ENCODE data around the gene PPP4R1.

Gene PPP4R1

DNA sequence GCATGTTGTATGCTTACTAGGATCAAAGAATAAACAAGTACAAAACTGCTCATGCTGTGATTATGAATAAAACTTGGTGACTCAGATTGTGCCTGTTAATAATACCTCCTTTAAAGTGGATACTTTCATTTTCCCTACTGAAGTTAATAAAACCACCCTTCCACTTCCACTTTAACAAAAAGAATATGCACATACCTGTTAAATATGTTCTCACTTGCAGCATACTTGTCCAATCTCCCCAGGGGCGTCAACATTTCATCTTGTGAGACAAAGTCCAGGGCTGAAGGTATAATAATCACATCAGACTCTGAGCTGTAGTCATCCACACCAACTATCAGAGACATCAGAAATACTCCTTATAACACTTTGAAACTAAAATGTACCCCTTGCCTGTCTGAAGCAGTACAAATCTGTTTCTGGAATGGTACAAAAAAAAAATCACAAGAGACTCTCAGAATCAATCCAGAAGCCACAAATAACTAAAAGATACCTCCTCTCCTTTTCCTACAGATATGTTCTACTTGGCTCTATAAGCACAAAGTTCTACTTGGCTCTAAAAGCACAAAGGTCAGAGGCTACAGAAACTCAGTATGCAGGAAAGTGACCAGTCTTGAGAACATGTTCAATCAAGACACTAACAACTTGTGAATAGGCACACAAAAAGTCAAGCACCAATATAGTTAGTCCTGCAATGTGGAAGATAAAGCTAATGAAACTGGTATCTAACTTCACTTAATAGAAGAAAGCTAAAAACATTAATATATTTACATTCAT is 19.3 kb downstream of the PPP4R1 start:
- ATAC-seq = peak; percentile 75 to 90

DNA sequence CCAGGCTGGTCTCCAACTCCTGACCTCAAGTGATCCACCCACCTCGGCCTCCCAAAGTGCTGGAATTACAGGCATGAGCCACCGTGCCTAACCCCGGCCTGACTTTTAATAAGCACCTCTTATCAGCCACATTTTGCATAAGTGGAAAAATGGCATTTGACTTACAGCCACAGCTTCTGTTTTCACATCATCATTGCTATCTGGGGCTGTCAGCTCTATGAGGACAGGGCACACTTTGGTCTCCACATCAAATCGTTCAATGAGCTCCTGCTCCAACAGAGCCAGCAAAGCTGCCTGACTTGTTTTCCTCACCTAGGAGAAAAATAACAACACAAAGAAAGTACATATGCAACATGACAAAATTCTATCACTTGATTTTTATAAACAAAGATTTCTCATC is 26.4 kb downstream of the PPP4R1 start:
- ATAC-seq = no peak

GRCh38 chr18:9586814-9587213 is 27.5 kb downstream of the PPP4R1 start:
- no peak for ATAC-seq

DNA sequence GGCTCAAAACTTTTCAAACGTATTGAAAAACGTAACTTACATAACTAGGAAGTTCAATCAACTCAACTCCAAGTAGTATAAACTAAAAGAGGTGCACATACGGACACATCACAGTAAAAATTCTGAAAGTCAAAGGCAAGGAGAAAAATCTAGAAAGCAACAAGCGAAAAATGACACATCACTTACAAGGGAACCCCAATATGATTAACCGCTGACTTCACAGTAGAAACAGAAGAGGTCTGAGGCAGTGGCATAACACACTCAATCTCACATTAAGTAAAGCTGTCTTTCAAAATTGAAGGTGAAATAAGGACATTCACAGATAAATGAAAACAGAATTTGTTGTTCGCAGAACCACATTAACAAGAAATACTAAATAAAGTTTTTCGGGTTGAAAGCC is 32.7 kb downstream of the PPP4R1 start:
- ATAC-seq = no peak

DNA sequence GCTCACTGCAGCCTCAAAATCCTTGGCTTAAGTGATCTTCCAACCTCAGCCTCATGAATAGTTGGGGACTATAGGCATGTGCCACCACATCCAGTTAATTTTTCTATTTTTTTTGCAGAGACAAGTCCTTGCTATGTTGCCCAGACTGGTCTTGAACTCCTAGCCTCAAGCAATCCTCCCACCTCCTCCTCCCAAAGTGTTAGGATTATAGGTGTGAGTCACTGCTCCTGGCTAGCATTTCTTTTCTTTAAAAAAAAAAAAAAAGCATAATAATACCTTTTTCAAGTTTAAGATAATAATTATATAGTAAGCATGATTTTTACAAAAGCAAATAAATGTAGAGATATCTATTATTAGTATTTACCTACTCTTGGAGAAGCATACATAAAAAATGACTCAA is 36.1 kb downstream of the PPP4R1 start:
- no peak for ATAC-seq

- ATAC-seq = no peak
These were observed 37.0 kb downstream of the PPP4R1 start for GRCh38 chr18:9577361-9577760.

DNA sequence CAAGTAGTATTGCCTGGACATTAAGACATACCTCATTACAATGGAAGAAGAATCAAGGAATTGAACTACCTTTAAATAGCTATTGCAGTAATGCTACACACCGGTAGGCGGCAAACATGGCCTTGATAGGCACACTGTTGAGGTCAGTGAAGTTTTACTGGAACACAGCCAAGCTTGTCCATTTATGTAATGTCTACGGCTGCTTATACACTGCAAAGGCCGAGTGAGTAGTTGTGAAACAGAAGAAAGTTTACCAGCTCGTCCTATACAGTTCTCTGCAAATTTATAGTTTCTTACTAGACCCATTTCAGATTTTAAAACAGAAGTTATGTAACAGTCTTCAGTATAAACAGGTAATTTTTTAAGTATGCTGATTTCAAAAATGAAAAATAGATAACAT is 38.8 kb downstream of the PPP4R1 start:
- no peak for ATAC-seq

DNA sequence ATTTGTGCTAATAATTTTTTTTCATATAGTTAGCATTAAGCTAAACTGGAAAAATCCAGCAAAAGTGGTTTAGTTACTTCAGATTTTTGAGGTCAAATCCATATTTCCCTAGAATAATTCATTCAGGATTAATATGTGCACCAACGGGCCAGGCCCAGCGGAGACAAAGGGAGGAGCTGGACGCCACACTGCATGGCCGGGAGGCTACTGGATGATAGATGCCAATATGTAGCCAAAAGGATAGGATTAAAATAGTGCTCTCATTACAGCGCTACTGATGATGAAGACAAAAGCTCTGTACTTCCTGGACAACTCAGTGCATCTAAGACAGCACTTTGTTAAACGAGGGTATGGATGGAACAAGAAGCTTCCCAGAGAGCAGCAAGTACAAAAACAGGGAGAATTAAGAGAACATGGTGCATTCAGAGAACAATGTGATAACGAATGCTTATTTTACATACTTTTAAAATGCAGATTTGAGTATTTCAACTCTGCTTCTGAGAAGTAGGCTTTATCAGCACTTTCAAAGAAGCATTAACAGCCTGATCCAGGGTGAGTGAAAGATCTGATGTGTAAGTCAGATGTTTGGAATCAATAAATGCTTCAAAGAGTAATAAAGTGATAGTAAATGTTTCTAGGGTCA is 39.8 kb downstream of the PPP4R1 start:
- ATAC-seq = no peak

DNA sequence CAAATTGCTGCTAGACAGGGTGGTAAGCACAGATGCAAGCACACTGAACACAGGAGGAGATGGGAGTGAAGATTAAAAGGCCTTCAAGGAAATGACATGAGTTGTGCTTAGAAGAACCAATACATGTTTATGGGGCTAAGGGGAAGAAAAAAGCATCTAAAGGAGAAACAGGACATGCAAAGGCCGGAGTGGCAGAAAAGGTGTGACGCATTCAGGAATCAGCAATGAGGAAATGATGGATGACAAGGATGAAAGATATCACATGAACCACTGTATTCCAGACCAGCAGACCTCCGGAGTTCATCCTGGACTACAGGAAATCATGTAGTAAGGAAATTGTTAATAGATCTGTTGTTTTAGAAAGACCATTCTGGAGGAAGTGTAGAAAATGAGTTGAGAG is 42.8 kb downstream of the PPP4R1 start:
- ATAC-seq = no peak

DNA sequence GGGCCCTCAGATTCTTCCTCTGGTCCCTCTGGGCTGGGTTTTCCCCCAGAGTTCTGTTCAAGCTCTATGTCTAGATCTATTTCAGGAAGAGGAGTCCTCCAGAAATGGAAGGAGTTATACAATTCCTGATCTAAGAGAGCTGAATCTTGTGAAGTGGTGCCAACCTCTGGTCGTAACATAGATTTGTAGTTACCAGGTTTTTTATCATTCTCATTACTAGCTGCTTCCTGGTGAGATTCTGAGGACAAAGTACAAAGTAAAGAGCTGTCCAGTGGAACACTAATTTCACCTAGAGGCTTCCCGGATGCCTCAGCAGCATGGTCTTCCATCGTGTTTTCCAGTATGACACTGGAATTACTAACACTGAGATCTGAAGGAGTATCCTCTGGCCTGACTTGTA is 44.1 kb downstream of the PPP4R1 start:
- ATAC-seq = no peak

- no peak for ATAC-seq
These were observed 45.2 kb downstream of the PPP4R1 start for GRCh38 chr18:9569178-9569577.

DNA sequence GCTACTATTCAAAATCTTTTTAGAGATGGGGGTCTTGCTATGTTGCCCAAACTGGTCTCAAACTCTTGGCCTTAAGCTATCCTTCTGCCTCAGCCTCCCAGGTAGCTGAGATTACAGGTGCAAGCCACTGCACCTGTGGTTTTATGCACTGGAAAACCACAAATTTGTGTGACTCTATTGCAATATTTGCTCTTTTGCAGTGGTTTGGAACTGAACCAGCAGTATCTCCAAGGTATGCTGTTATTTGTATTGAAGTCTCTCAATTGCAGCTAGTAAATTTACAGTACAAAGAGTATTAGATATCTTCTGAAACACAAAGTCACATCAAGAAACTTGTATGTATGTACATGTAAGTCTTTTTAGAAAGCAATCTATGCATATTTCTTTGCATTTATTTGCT is 46.2 kb downstream of the PPP4R1 start:
- ATAC-seq = no peak

DNA sequence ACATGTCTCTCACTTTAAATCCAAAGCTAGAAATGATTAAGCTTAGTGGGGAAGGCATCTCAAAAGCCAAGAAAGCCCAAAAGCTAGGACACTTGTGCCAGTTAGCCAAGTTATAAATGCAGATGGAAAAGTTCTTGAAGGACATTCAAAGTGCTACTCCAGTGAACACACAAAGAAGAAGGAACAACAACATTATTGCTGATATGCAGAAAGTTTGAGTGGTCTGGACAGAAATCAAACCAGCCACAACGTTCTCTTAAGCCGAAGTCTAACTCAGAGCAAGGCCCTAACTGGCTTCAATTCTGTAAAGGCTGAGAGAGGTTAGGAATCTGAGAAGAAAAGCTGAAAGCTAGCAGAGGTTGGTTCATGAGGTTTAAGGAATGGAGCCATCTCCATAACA is 49.0 kb downstream of the PPP4R1 start:
- ATAC-seq = no peak

DNA sequence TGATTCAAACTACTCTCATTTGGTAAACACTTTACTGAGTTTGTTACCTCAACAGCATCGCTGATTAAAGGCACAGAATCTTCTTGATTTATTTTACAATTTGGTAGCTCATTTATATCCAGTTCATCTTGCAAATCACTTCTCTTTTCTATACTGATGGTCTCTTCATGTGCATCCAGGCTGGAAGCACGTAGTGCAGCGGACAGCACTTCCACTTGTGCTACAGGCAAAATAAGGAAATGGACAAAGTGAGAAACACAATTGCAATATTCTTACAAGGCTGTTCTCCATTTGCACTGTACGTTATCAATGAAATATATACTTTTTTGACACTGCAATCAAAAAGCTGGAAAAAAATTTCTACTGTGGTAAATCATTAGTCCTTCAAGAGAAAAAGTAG is 51.0 kb downstream of the PPP4R1 start:
- no peak for ATAC-seq

GRCh38 chr18:9562584-9562983 is 51.8 kb downstream of the PPP4R1 start:
- ATAC-seq = no peak

DNA sequence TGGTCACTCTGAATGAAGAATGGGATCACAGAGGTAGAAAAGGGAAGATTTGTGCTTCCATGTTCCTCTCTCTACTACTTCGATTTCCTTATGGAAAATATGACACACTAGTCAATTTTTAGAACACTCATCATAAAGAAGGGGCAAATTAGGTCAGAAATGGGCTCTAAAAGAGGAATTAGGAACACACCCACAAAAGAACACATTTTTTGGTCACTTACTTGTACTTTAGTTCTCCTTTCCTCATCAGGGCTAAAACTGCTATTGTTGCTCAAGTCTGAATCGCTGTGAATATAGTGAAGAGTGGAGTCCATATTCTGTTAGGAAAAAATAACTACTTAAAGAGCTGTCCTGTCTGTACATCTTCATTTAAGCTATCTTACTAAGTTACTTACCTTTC is 52.6 kb downstream of the PPP4R1 start:
- ATAC-seq = no peak

DNA sequence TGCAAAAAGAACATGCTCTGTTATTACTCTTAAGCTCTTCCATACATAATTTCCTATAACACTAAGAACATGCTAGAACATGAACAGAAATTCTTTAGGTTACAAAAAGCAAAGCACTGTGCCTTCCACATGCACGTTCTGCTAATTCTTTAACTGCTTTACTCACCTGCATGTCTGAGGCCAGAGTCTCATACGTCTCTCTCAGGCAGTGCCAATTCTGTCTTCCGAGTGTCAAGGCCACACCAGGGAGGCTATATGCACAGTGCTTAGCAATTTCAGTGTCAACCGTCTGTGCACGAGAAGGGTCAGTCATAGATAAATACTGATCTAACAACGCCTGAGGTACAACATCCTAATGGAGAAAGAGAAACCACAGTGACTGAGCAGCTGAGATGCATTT is 55.1 kb downstream of the PPP4R1 start:
- no peak for ATAC-seq

- ATAC-seq = no peak
These were observed 55.8 kb downstream of the PPP4R1 start for GRCh38 chr18:9558387-9559064.

DNA sequence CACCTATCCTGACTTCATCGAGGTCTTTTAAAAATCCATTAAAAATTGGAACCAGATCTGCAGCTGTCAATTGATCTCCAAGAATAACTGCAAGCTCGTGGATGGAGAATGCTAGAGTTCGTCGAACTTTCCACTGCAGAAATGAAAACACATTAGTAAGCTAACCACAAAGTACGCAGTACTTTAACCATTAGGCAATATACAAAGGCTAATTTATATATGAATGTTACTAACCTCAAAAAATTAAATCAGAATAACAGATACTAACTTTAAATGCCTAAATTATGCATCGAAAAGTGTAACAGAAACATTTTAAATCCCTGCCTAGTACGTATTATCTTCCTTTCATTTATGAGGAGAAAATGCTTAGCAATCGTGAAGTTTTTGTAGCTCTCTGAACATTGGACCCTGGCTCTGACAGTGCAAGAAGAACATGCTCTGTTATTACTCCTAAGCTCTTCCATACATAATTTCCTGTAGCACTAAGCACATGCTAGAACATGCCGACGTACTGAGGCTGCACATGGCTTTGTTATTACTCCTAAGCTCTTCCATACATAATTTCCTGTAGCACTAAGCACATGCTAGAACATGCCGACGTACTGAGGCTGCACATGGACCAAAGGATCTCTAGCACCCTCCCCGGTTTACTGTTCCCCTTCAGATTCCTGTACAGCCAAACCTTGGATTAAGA is 57.0 kb downstream of the PPP4R1 start:
- no peak for ATAC-seq

GRCh38 chr18:9552616-9553015 is 61.7 kb downstream of the PPP4R1 start:
- no peak for ATAC-seq

- ATAC-seq = no peak
These were observed 62.2 kb downstream of the PPP4R1 start for GRCh38 chr18:9552191-9552590.

DNA sequence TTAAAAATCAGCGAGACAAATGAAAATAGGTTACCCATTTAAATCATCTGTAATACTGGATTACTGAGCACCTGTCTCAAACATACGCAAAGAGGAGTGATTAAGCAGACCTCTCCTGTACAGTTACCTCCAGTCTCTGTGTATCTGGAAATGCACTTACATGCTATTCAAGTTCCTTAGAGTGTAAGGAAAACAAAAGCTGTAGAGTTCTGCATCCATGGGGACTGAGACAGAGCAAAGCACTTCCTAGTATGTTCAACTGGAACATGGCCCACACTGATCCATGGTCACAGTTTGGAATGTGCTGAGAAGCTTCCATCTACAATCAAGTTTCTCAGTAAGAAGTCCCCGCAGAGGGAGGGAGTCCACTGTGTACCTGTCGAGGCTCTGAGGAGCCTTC is 63.9 kb downstream of the PPP4R1 start:
- ATAC-seq = no peak

- ATAC-seq = no peak
These were observed 65.0 kb downstream of the PPP4R1 start for GRCh38 chr18:9549405-9549804.

GRCh38 chr18:9547782-9548181 is 66.6 kb downstream of the PPP4R1 start:
- ATAC-seq = no peak
